MM.1S (cell line): ENCODE results near the gene YIPF4.
"Not testable (repeated sequence)": the region's sequence is repeated elsewhere in the genome, so short reads cannot be mapped to it uniquely, and the experiment has no call there.

Experiments used
- DNase-seq: peaks from one replicate; pipeline ENCODE4 v3.0.0-alpha.2; 2015
- H2AFZ ChIP-seq: fragments of 300-600 bp; sonication (generic); 2 replicates; pipeline ENCODE4 v1.6.0; 2016; ENCODE audit warnings: antibody characterized with exemption, low read length
- H3F3A ChIP-seq: fragments of 300-600 bp; sonication (generic); 2 replicates; pipeline ENCODE4 v1.6.1; 2016; ENCODE audit warnings: mild to moderate bottlenecking, antibody characterized with exemption, low read length, moderate library complexity, mixed read lengths; ENCODE audit not compliant: insufficient read depth
- H3K27ac ChIP-seq: fragments of 300-600 bp; sonication (generic); 2 replicates; pipeline ENCODE4 v1.5.1; 2016; ENCODE audit warnings: mild to moderate bottlenecking, low read length
- H3K27me3 ChIP-seq: fragments of 300-600 bp; sonication (generic); replicated peaks from 2 replicates; pipeline ENCODE4 v1.6.0; 2016; ENCODE audit warnings: low read length; ENCODE audit not compliant: insufficient read depth
- H3K36me3 ChIP-seq: fragments of 300-600 bp; sonication (generic); replicated peaks from 2 replicates; pipeline ENCODE4 v1.6.1; 2016; ENCODE audit warnings: mild to moderate bottlenecking, low read length, mixed read lengths; ENCODE audit not compliant: insufficient read depth
- H3K4me1 ChIP-seq: fragments of 300-600 bp; sonication (generic); 2 replicates; pipeline ENCODE4 v1.6.1; 2016; ENCODE audit warnings: low read length, mixed read lengths
- H3K4me2 ChIP-seq: fragments of 300-600 bp; sonication (generic); 2 replicates; pipeline ENCODE4 v1.6.0; 2016; ENCODE audit warnings: low read depth, low read length
- H3K4me3 ChIP-seq: fragments of 300-600 bp; sonication (generic); 2 replicates; pipeline ENCODE4 v1.5.1; 2016; ENCODE audit warnings: low read length, mixed read lengths
- H3K79me2 ChIP-seq: fragments of 300-600 bp; sonication (generic); 2 replicates; pipeline ENCODE4 v1.6.1; 2016; ENCODE audit warnings: mixed run types, low read length, mixed read lengths
- H3K9ac ChIP-seq: fragments of 300-600 bp; sonication (generic); 2 replicates; pipeline ENCODE4 v1.6.1; 2016; ENCODE audit warnings: low read length, mixed read lengths
- H3K9me2 ChIP-seq: fragments of 300-600 bp; sonication (generic); replicated peaks from 2 replicates; pipeline ENCODE4 v1.6.1; 2016; ENCODE audit warnings: mild to moderate bottlenecking, low read length, mixed read lengths; ENCODE audit not compliant: insufficient read depth
- H3K9me3 ChIP-seq: fragments of 300-600 bp; sonication (generic); replicated peaks from 2 replicates; pipeline ENCODE4 v1.6.1; 2016; ENCODE audit warnings: mild to moderate bottlenecking, low read length, mixed read lengths; ENCODE audit not compliant: insufficient read depth
- H4K20me1 ChIP-seq: fragments of 300-600 bp; sonication (generic); 2 replicates; pipeline ENCODE4 v1.6.1; 2016; ENCODE audit warnings: mild to moderate bottlenecking, low read length, moderate library complexity, mixed read lengths; ENCODE audit not compliant: insufficient read depth
- CTCF ChIP-seq: fragments of 300-600 bp; sonication (generic); IDR thresholded peaks from 2 replicates; pipeline ENCODE4 v1.5.1; 2016; ENCODE audit warnings: antibody characterized with exemption, low read length, mixed read lengths
- EZH2 ChIP-seq: fragments of 300-600 bp; sonication (generic); optimal IDR thresholded peaks from 2 replicates; pipeline ENCODE3; 2017; ENCODE audit warnings: low read depth, mild to moderate bottlenecking, antibody characterized with exemption, low read length, mixed read lengths
- EZH2phosphoT487 ChIP-seq: fragments of 300-600 bp; sonication (generic); IDR thresholded peaks from 2 replicates; pipeline ENCODE4 v1.6.1; 2018; ENCODE audit warnings: antibody characterized with exemption, low read length

The YIPF4 gene

GRCh38 chr2:32272279-32272678 is 5.4 kb upstream of the YIPF4 start:
- no peak overlapping the region for H3K27ac ChIP-seq

GRCh38 chr2:32274289-32274688 is 3.4 kb upstream of the YIPF4 start:
- H3K9me2 ChIP-seq: no peaks in the 10 kb centered on the region
- H3K4me3 ChIP-seq: no peak overlapping the region
- H2AFZ ChIP-seq: no peak overlapping the region
- peaks cover 17% of the 10 kb centered on the region for H3K79me2 ChIP-seq
- H3K4me2 ChIP-seq: no peak overlapping the region
- peaks cover 12% of the 10 kb centered on the region for H3K4me1 ChIP-seq
- H4K20me1 ChIP-seq: no peaks in the 10 kb centered on the region
- no peak overlapping the region for H3K9ac ChIP-seq
- no peaks in the 10 kb centered on the region for H3K36me3 ChIP-seq
- H3F3A ChIP-seq: no peaks in the 10 kb centered on the region
- TF ChIP-seq EZH2 (no peak), EZH2phosphoT487 (no peak), CTCF (no peak)
- no peak overlapping the region for H3K27ac ChIP-seq
- no peak for DNase-seq
- no peaks in the 10 kb centered on the region for H3K27me3 ChIP-seq
- no peaks in the 10 kb centered on the region for H3K9me3 ChIP-seq

More at GRCh38 chr2:32272279-32272678, 5.4 kb upstream of the YIPF4 start:
- Histone ChIP-seq H3K9me2 (no peaks in the 10 kb centered on the region), H3K4me3 (no peak overlapping the region), H3K9me3 (no peaks in the 10 kb centered on the region), H3K4me1 (peaks cover 4% of the 10 kb centered on the region), H3K27me3 (no peaks in the 10 kb centered on the region), H3K36me3 (no peaks in the 10 kb centered on the region), H3K4me2 (no peak overlapping the region), H3K79me2 (no peaks in the 10 kb centered on the region), H3F3A (no peaks in the 10 kb centered on the region), H4K20me1 (no peaks in the 10 kb centered on the region), H2AFZ (no peak overlapping the region), H3K9ac (no peak overlapping the region)
- DNase-seq: no peak
- TF ChIP-seq EZH2: no peak
- no peak for TF ChIP-seq CTCF
- no peak for TF ChIP-seq EZH2phosphoT487

- H3K9ac ChIP-seq, H3K36me3 ChIP-seq, H3K9me2 ChIP-seq, H3K27me3 ChIP-seq, H2AFZ ChIP-seq, H3K9me3 ChIP-seq, H3K27ac ChIP-seq, H3K4me2 ChIP-seq, H3F3A ChIP-seq, DNase-seq, H4K20me1 ChIP-seq, H3K4me3 ChIP-seq: not testable (repeated sequence)
- Histone ChIP-seq H3K79me2 (peaks cover 26% of the 10 kb centered on the region), H3K4me1 (peaks cover 12% of the 10 kb centered on the region)
Observed at GRCh38 chr2:32275790-32276189, 1.9 kb upstream of the YIPF4 start.

- H3K4me2 ChIP-seq: peak overlapping the region; percentile 83
- H3K79me2 ChIP-seq: peaks cover 41% of the 10 kb centered on the region
- H2AFZ ChIP-seq: peak overlapping the region; percentile 97
- no peak for TF ChIP-seq EZH2
- no peak for TF ChIP-seq EZH2phosphoT487
- TF ChIP-seq CTCF: no peak
- H3K9ac ChIP-seq: peak overlapping the region; percentile 97; the same call in 1 of the 2 replicates
- H3F3A ChIP-seq: no peaks in the 10 kb centered on the region
- H3K9me2 ChIP-seq: no peaks in the 10 kb centered on the region
- DNase-seq: no peak
- no peaks in the 10 kb centered on the region for H4K20me1 ChIP-seq
- H3K27me3 ChIP-seq: no peaks in the 10 kb centered on the region
- peak overlapping the region; percentile 4; the same call in 1 of the 2 replicates for H3K27ac ChIP-seq
- peak overlapping the region; percentile 99 for H3K4me3 ChIP-seq
- no peaks in the 10 kb centered on the region for H3K36me3 ChIP-seq
- H3K9me3 ChIP-seq: no peaks in the 10 kb centered on the region
- peaks cover 12% of the 10 kb centered on the region for H3K4me1 ChIP-seq
Observed at GRCh38 chr2:32277363-32277673, 386 bp upstream of the YIPF4 start.
